Psoas muscle (tissue), 8 donors: ENCODE measurements around the gene ANKRD49. TPM values are rescaled to one million over a fixed set of nuclear protein-coding genes. Genes with fewer than 3 reads are reported as not detected.

Experiments used
- ATAC-seq, 4 donors: fragments of 200-7000 bp; cut with Tn5 transposase; one replicate each; pipeline ENCODE4 v1.9.1; 2020; ENCODE audit warnings: moderate library complexity in 3 of 4, mild to moderate bottlenecking in 2 of 4
- DNase-seq, 2 donors: peaks; one replicate each; pipeline ENCODE4 v3.0.0-alpha.2; 2020
- H3K27ac ChIP-seq: fragments of 200-600 bp; one replicate; pipeline ENCODE4 v1.8.0; 2022
- H3K27me3 ChIP-seq, 3 donors: fragments of 200-600 bp in 1 of 3; one replicate each; pipeline versions ENCODE4 v1.6.1 to v1.8.0; 2013 to 2022; ENCODE audit warnings: low read length in 2 of 3, mild to moderate bottlenecking in 2 of 3, moderate library complexity in 1 of 3; ENCODE audit not compliant: insufficient read depth in 3 of 3
- H3K36me3 ChIP-seq, 2 donors: fragments of 200-600 bp in 1 of 2; one replicate each; pipeline versions ENCODE4 v1.6.1 to v1.8.0; 2013 to 2022; ENCODE audit warnings: low read depth in 1 of 2, mild to moderate bottlenecking in 1 of 2, moderate library complexity in 1 of 2; ENCODE audit not compliant: insufficient read depth in 1 of 2
- H3K4me1 ChIP-seq: fragments of 200-600 bp; one replicate; pipeline ENCODE4 v1.8.0; 2022
- H3K4me3 ChIP-seq: fragments of 200-600 bp; one replicate; pipeline ENCODE4 v1.8.0; 2022; ENCODE audit warnings: mild to moderate bottlenecking
- H3K9me3 ChIP-seq: fragments of 200-600 bp; one replicate; pipeline ENCODE4 v1.8.0; 2022
- CTCF ChIP-seq: fragments of 200-600 bp; IDR thresholded peaks from one replicate; pipeline ENCODE4 v1.8.0; 2022; ENCODE audit warnings: antibody characterized with exemption
- WGBS, 3 donors: extraction: QIAGEN DNeasy Blood & Tissue Kit; methylation state at CpG; one replicate each; pipeline versions ENCODE4 v1.1.6 to v1.1.7; 2013; 5-methylcytosine and 5-hydroxymethylcytosine counted together
- intact Hi-C, 2 donors: fragments of 100-400 bp; cut with DNase I; formaldehyde crosslinking; loops; one replicate each; pipeline versions ENCODE4 v1.11.0 to v1.14.2; 2022
- polyA plus RNA-seq, 3 donors: library from polyadenylated mRNA; stranded (reverse); fragments of 200-250 nt; gene quantifications; one replicate each; pipeline ENCODE4 v1.2.3, GENCODE V29; 2013
- total RNA-seq, 4 donors: library from RNA; stranded (reverse); fragmentation: NEBNext Ultra II Directional in 2 of 4; extraction: Animal tissue kit (Norgen Biotek cat#: 25700) in 2 of 4; gene quantifications; one replicate each; pipeline versions ENCODE4 v1.2.1 to v1.2.4, GENCODE V29; 2021 to 2023
- donor health status: healthy with polysubstance abuse.
- donor health status: DM: no; HTN: no; CAD: no; lungs with moderate emphysema.
- donor health status: Bipolar disorder and iron deficiency.
- donor health status: healthy.
- donor health status: DM: yes; HTN: yes; CAD: no.
- donor health status: DM: no; HTN: no; CAD: no.
- donor health status: DM: no; HTN: no; CAD: no.
- donor health status: DM: yes; HTN: yes; CAD: no.

Gene ANKRD49
- total and polyA plus RNA-seq, 7 donors: 5.4 to 37.9 (median 9.7) TPM

DNA sequence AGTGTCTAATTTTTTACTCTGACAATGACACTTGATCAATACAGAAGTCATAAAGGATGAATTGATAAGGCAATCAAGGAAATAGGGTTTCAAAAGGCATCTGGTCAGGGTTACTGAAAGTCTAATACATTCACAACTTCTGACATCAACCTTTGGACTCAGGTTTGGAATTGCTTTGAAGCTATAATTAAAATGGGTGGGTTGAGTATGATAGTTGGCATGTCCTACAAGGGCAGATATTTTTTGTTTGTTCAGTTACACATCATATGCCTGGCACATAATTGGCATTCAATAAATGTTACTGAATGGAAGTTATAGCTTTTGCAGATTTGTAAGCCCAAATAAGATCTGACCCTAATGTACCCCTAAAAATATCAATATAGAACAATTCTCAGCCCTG lies 42.6 kb downstream of the ANKRD49 start:
- intact Hi-C loops: no loop called here

GRCh38 chr11:94537031-94537600 lies 43.3 kb downstream of the ANKRD49 start:
- Histone ChIP-seq H3K27ac (no peak overlapping the region), H3K9me3 (no peaks in the 10 kb centered on the region), H3K4me3 (no peak overlapping the region), H3K36me3 (no peaks in the 10 kb centered on the region), H3K27me3 (peaks cover 0 to 12% (median 0%) of the 10 kb centered on the region in 3 donors), H3K4me1 (no peaks in the 10 kb centered on the region)
- intact Hi-C loops: no loop called here
- ATAC-seq: no peak
- 41 to 61% (median 58%) methylated on average over 3 of the region's 3 CpGs for WGBS, 3 donors
- no peak for TF ChIP-seq CTCF
- no peak for DNase-seq

More for the DNA sequence above, 42.6 kb downstream of the ANKRD49 start:
- ATAC-seq (no peak), DNase-seq (no peak)
- Histone ChIP-seq H3K4me1 (no peaks in the 10 kb centered on the region), H3K27me3 (peaks cover 0 to 12% (median 0%) of the 10 kb centered on the region in 3 donors), H3K27ac (no peak overlapping the region), H3K4me3 (no peak overlapping the region), H3K9me3 (no peaks in the 10 kb centered on the region), H3K36me3 (no peaks in the 10 kb centered on the region)
- TF ChIP-seq CTCF: no peak

DNA sequence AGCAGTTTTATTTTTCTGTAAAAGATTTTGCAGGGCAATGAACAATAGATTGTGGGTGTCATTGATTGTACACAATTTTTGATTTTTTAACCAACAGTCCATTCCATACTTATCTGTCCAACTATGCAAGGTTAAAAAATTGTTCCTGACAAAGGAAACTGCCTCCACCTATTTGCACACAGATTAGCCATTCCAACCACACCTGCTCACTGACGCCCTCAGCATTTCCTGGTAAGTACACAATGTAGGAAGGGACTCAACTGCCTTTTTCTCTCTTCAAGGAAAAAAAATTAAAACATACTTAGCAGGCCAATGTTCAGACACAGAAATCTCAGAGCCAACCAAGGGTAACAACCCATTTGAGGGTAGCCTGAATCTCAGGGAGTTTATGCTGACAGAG lies 45.6 kb downstream of the ANKRD49 start:
- Histone ChIP-seq H3K4me1 (peaks cover 5% of the 10 kb centered on the region), H3K36me3 (no peaks in the 10 kb centered on the region), H3K27me3 (peaks cover 0 to 8% (median 0%) of the 10 kb centered on the region in 3 donors), H3K27ac (no peak overlapping the region), H3K9me3 (no peaks in the 10 kb centered on the region), H3K4me3 (no peak overlapping the region)
- intact Hi-C loops: no loop called here
- DNase-seq (no peak), ATAC-seq (no peak)
- 53 to 78% (median 78%) methylated on average over 1 of the region's 1 CpG for WGBS, 3 donors
- TF ChIP-seq CTCF: no peak

DNA sequence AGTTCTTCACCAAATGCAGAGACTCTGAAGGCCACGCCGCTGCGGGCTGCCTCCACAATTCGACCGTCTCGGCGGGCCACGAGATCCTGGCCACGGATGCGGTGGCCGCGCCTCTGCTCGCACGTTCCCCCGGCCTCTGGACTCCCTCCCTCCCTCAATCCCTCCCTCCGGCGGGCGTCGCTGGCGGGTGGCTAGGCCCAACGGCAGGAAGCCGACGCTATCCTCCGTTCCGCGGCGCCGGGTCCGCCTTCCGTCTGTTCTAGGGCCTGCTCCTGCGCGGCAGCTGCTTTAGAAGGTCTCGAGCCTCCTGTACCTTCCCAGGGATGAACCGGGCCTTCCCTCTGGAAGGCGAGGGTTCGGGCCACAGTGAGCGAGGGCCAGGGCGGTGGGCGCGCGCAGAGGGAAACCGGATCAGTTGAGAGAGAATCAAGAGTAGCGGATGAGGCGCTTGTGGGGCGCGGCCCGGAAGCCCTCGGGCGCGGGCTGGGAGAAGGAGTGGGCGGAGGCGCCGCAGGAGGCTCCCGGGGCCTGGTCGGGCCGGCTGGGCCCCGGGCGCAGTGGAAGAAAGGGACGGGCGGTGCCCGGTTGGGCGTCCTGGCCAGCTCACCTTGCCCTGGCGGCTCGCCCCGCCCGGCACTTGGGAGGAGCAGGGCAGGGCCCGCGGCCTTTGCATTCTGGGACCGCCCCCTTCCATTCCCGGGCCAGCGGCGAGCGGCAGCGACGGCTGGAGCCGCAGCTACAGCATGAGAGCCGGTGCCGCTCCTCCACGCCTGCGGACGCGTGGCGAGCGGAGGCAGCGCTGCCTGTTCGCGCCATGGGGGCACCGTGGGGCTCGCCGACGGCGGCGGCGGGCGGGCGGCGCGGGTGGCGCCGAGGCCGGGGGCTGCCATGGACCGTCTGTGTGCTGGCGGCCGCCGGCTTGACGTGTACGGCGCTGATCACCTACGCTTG lies 50.2 kb downstream of the ANKRD49 start, which contains the start of gene FUT4:
Gene FUT4 (plus strand): TSS at position 227 of the 951 bp plus-strand sequence. CDS start 213 bp downstream, at position 440.
- Histone ChIP-seq H3K9me3 (no peaks in the 10 kb centered on the region), H3K4me1 (peaks cover 16% of the 10 kb centered on the region), H3K36me3 (no peaks in the 10 kb centered on the region), H3K27me3 (no peaks in the 10 kb centered on the region), H3K4me3 (peak within 1 kb of the TSS; percentile 82), H3K27ac (peak within 1 kb of the TSS; percentile 96)
- TF ChIP-seq CTCF: no peak
- WGBS, 3 donors: 0 to 2% (median 1%) methylated on average over 69 to 109 of the region's 109 CpGs
- peak; percentile 94 to 97 (median 96) for ATAC-seq
- DNase-seq: peak; percentile 86 to 91
- intact Hi-C loops: no loop called here
